ENCODE measurements around the gene SKI. TPM values are rescaled to one million over a fixed set of nuclear protein-coding genes. Genes with fewer than 3 reads are reported as not detected.
A peak's percentile ranks its signal among the peaks of the same experiment; 100 is the strongest.

Gene SKI
- total RNA-seq, 1 experiment from 2014 or later = 28.3 TPM

DNA sequence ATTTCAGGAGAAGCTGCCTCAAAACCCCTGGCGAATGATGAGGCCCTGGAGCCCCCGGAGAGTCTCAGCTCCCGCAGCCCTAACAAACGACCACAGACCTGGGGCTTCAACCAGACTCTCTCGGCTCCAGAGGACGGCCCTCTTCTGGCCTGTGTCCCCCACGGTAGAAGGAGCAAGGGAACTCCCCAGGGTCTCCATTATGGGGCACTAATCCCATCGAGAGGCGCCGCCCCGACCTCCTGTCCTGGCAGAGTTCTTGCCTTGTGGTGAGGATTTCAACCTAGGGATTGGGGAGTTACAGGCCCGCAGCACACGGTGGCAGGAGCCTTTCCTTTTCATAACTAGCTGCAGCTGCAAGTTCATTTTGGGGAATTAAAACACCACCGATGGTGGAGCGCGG, 39.8 kb upstream of the SKI start:
- Histone ChIP-seq H3K27me3 (ENCODE audit: low read length) (no peaks in the 10 kb centered on the region), H3F3A (ENCODE audit: low read length, unreplicated experiment) (no peaks in the 10 kb centered on the region), H3K4me3 (ENCODE audit: low read length) (no peak overlapping the region), H3K4me1 (ENCODE audit: insufficient read depth, low read length) (peaks cover 39% of the 10 kb centered on the region), H3K9me2 (replicated peaks; ENCODE audit: low read length) (no peaks in the 10 kb centered on the region), H2AFZ (ENCODE audit: low read length) (no peak overlapping the region), H3K27ac (ENCODE audit: low read length) (no peak overlapping the region), H4K20me1 (ENCODE audit: low read length) (no peaks in the 10 kb centered on the region), H3K79me2 (ENCODE audit: low read length) (peaks cover 36% of the 10 kb centered on the region), H3K9ac (ENCODE audit: low read length) (no peak overlapping the region), H3K9me3 (ENCODE audit: low read length) (no peaks in the 10 kb centered on the region), H3K36me3 (ENCODE audit: low read depth, low read length) (no peaks in the 10 kb centered on the region; the same call in 1 of the 2 replicates), H3K4me2 (ENCODE audit: low read length) (no peak overlapping the region)
- no peak for ATAC-seq
- no peak for DNase-seq
- ChIA-PET CTCF (no interaction called here), POLR2A (ENCODE audit: unreplicated experiment) (no interaction called here)
- no TSS peak for BruUV-seq (replicated peaks)
- no peak for TF ChIP-seq EZH2phosphoT487 (IDR thresholded peaks at IDR 0.05; ENCODE audit: borderline replicate concordance, low read length)
- TF ChIP-seq, protein P1, sequence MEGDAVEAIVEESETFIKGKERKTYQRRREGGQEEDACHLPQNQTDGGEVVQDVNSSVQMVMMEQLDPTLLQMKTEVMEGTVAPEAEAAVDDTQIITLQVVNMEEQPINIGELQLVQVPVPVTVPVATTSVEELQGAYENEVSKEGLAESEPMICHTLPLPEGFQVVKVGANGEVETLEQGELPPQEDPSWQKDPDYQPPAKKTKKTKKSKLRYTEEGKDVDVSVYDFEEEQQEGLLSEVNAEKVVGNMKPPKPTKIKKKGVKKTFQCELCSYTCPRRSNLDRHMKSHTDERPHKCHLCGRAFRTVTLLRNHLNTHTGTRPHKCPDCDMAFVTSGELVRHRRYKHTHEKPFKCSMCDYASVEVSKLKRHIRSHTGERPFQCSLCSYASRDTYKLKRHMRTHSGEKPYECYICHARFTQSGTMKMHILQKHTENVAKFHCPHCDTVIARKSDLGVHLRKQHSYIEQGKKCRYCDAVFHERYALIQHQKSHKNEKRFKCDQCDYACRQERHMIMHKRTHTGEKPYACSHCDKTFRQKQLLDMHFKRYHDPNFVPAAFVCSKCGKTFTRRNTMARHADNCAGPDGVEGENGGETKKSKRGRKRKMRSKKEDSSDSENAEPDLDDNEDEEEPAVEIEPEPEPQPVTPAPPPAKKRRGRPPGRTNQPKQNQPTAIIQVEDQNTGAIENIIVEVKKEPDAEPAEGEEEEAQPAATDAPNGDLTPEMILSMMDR (conservative IDR thresholded peaks at IDR 0.05; ENCODE audit: low read depth, low read length) = no peak
- TF ChIP-seq EZH2 (IDR thresholded peaks at IDR 0.05; ENCODE audit: low read length, unreplicated experiment) = no peak
- intact Hi-C loops (cut with micrococcal nuclease) = no loop called here

DNA sequence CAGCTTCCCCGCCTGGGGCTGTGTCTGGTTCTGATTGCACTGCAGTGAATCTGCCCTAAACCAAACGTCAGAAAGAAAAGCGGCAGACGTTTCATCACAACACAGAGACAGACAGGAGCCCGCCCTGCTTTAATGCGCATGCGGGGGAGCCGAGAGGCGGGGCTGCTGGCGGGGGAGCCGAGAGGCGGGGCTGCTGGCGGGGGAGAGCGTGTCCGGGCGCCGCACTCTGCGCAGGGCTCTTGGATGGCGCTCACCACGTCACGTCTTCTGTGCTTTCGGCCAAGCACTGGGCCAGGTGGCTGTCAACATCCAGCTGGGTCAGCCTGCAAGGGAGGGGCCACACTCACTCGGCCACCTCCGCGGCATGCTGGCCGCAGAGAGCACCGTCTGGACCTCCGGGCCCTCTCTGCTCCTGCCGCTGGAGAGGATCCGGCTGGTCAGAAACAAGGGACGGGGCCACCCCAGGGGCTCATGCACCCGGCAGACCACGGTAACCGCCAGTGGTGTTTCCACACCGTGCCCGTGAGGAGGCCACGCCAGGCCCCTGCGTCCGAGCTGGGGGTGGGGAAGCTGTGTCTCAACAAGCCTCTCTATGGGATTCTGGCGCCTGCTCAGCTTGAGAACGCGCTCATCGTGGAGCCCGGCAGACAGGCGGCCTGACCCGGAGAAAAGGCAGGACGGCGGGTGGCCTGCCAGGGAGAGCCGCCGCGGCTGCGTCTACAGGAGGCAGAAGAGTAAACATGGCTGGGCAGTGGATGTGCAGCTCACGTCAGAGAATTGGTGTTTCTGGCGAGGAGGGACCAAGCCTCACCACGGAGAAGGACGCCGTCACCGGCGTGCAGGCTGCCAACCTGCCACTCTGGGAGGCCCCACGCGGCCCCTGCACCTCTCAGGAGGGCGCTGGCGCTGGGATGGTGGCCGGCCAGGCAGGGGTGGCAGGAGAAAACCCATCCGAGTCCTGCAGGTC, 38.4 kb upstream of the SKI start:
- no peak for TF ChIP-seq EZH2 (IDR thresholded peaks at IDR 0.05; ENCODE audit: low read length, unreplicated experiment)
- no peak for TF ChIP-seq EZH2phosphoT487 (IDR thresholded peaks at IDR 0.05; ENCODE audit: borderline replicate concordance, low read length)
- TF ChIP-seq, protein P1 (conservative IDR thresholded peaks at IDR 0.05; ENCODE audit: low read depth, low read length) = no peak

More for the DNA sequence above, 38.4 kb upstream of the SKI start:
- H3K9me2 ChIP-seq (replicated peaks; ENCODE audit: low read length) = no peaks in the 10 kb centered on the region
- H3K79me2 ChIP-seq (ENCODE audit: low read length) = peaks cover 43% of the 10 kb centered on the region
- H2AFZ ChIP-seq (ENCODE audit: low read length) = peak overlapping the region; percentile 60
- H3K27ac ChIP-seq (ENCODE audit: low read length) = peak overlapping the region; percentile 78
- ChIA-PET POLR2A (ENCODE audit: unreplicated experiment) (interaction anchor here (0.6 to 1.1 kb wide), 3 partner anchors 10 to 38 kb away, joined by 5 to 6 read pairs (median 5); no protein-coding TSS in a partner anchor), CTCF (interaction anchor here (0.7 to 1.7 kb wide), 4 partner anchors 15 to 1068 kb away, joined by 3 to 5 read pairs (median 4); no protein-coding TSS in a partner anchor)
- H3K4me3 ChIP-seq (ENCODE audit: low read length) = peak overlapping the region; percentile 70
- peak overlapping the region; percentile 92 for H3K4me2 ChIP-seq (ENCODE audit: low read length)
- no peaks in the 10 kb centered on the region for H3K9me3 ChIP-seq (ENCODE audit: low read length)
- no peaks in the 10 kb centered on the region for H3K27me3 ChIP-seq (ENCODE audit: low read length)
- no peaks in the 10 kb centered on the region for H4K20me1 ChIP-seq (ENCODE audit: low read length)
- BruUV-seq (replicated peaks) = TSS peak; percentile 66
- DNase-seq (peak; percentile 99), ATAC-seq (peak; percentile 90)
- intact Hi-C loops (cut with micrococcal nuclease) = loop anchor here (5.0 kb wide), 1 partner anchor 358 kb away; no protein-coding TSS in a partner anchor
- H3K9ac ChIP-seq (ENCODE audit: low read length) = peak overlapping the region; percentile 81
- H3F3A ChIP-seq (ENCODE audit: low read length, unreplicated experiment) = no peaks in the 10 kb centered on the region
- H3K36me3 ChIP-seq (ENCODE audit: low read depth, low read length) = no peaks in the 10 kb centered on the region; the same call in 1 of the 2 replicates
- peaks cover 45% of the 10 kb centered on the region for H3K4me1 ChIP-seq (ENCODE audit: insufficient read depth, low read length)
